ES-I3 (cell line): ENCODE measurements around the gene TTC9B.

ENCODE experiments used
- H3K36me3 ChIP-seq: 2 replicates; pipeline ENCODE4 v1.6.1; 2013; ENCODE audit warnings: mild to moderate bottlenecking, low read length, control low read depth, moderate library complexity; ENCODE audit not compliant: insufficient read depth
- H3K4me1 ChIP-seq: 2 replicates; pipeline ENCODE4 v1.6.1; 2013; ENCODE audit warnings: mild to moderate bottlenecking, control low read depth, low read length; ENCODE audit not compliant: insufficient read depth
- H3K9ac ChIP-seq: 2 replicates; pipeline ENCODE4 v1.6.1; 2013; ENCODE audit warnings: low read depth, mild to moderate bottlenecking, low read length, moderate library complexity
- H3K9me3 ChIP-seq: 2 replicates; pipeline ENCODE4 v1.6.1; 2013; ENCODE audit warnings: mild to moderate bottlenecking, low read length, moderate library complexity; ENCODE audit not compliant: control insufficient read depth, insufficient read depth

Gene TTC9B

GRCh38 chr19:40242480-40242879 is 24.3 kb upstream of the TTC9B start:
- Histone ChIP-seq H3K9me3 (no peaks in the 10 kb centered on the region), H3K36me3 (peaks cover 8% of the 10 kb centered on the region; the same call in 1 of the 2 replicates), H3K9ac (no peak overlapping the region), H3K4me1 (peaks cover 5% of the 10 kb centered on the region; the same call in 1 of the 2 replicates)

- no peak overlapping the region for H3K9ac ChIP-seq
- peaks cover 8% of the 10 kb centered on the region; the same call in 1 of the 2 replicates for H3K36me3 ChIP-seq
- peaks cover 5% of the 10 kb centered on the region; the same call in 1 of the 2 replicates for H3K4me1 ChIP-seq
- H3K9me3 ChIP-seq = no peaks in the 10 kb centered on the region
Measured at GRCh38 chr19:40241809-40242384, 23.7 kb upstream of the TTC9B start.

GRCh38 chr19:40241125-40241808 is 23.1 kb upstream of the TTC9B start:
- Histone ChIP-seq H3K4me1 (peaks cover 5% of the 10 kb centered on the region; the same call in 1 of the 2 replicates), H3K9me3 (no peaks in the 10 kb centered on the region), H3K9ac (no peak overlapping the region), H3K36me3 (peaks cover 8% of the 10 kb centered on the region; the same call in 1 of the 2 replicates)

GRCh38 chr19:40240332-40240731 is 22.1 kb upstream of the TTC9B start:
- peaks cover 5% of the 10 kb centered on the region; the same call in 1 of the 2 replicates for H3K4me1 ChIP-seq
- H3K36me3 ChIP-seq = peaks cover 8% of the 10 kb centered on the region; the same call in 1 of the 2 replicates
- no peak overlapping the region for H3K9ac ChIP-seq
- H3K9me3 ChIP-seq = no peaks in the 10 kb centered on the region

GRCh38 chr19:40239415-40240226 is 21.4 kb upstream of the TTC9B start:
- Histone ChIP-seq H3K9ac (no peak overlapping the region), H3K36me3 (peaks cover 8% of the 10 kb centered on the region; the same call in 1 of the 2 replicates), H3K9me3 (no peaks in the 10 kb centered on the region), H3K4me1 (no peaks in the 10 kb centered on the region)

- H3K9ac ChIP-seq = no peak overlapping the region
- H3K36me3 ChIP-seq = peaks cover 8% of the 10 kb centered on the region; the same call in 1 of the 2 replicates
- H3K9me3 ChIP-seq = no peaks in the 10 kb centered on the region
- H3K4me1 ChIP-seq = no peaks in the 10 kb centered on the region
Measured at GRCh38 chr19:40238775-40239174, 20.6 kb upstream of the TTC9B start.

GRCh38 chr19:40237791-40238190 is 19.6 kb upstream of the TTC9B start:
- Histone ChIP-seq H3K9ac (no peak overlapping the region), H3K9me3 (no peaks in the 10 kb centered on the region), H3K4me1 (peaks cover 3% of the 10 kb centered on the region; the same call in 1 of the 2 replicates), H3K36me3 (peaks cover 8% of the 10 kb centered on the region; the same call in 1 of the 2 replicates)

GRCh38 chr19:40236366-40236765 is 18.2 kb upstream of the TTC9B start:
- no peaks in the 10 kb centered on the region for H3K9me3 ChIP-seq
- H3K4me1 ChIP-seq = peaks cover 15% of the 10 kb centered on the region
- H3K9ac ChIP-seq = no peak overlapping the region
- peaks cover 8% of the 10 kb centered on the region; the same call in 1 of the 2 replicates for H3K36me3 ChIP-seq

- Histone ChIP-seq H3K9me3 (no peaks in the 10 kb centered on the region), H3K9ac (no peak overlapping the region), H3K36me3 (peaks cover 7% of the 10 kb centered on the region; the same call in 1 of the 2 replicates), H3K4me1 (peaks cover 18% of the 10 kb centered on the region)
Measured at GRCh38 chr19:40236026-40236355, 17.8 kb upstream of the TTC9B start.

GRCh38 chr19:40235238-40236025 is 17.2 kb upstream of the TTC9B start:
- H3K4me1 ChIP-seq = peaks cover 19% of the 10 kb centered on the region
- H3K36me3 ChIP-seq = peaks cover 4% of the 10 kb centered on the region; the same call in 1 of the 2 replicates
- H3K9me3 ChIP-seq = no peaks in the 10 kb centered on the region
- no peak overlapping the region for H3K9ac ChIP-seq

GRCh38 chr19:40234429-40235237 is 16.4 kb upstream of the TTC9B start:
- H3K4me1 ChIP-seq = peaks cover 22% of the 10 kb centered on the region
- no peaks in the 10 kb centered on the region for H3K9me3 ChIP-seq
- H3K9ac ChIP-seq = no peak overlapping the region
- H3K36me3 ChIP-seq = peaks cover 4% of the 10 kb centered on the region; the same call in 1 of the 2 replicates

GRCh38 chr19:40233811-40234389 is 15.7 kb upstream of the TTC9B start:
- Histone ChIP-seq H3K36me3 (no peaks in the 10 kb centered on the region), H3K9me3 (no peaks in the 10 kb centered on the region), H3K4me1 (peaks cover 25% of the 10 kb centered on the region), H3K9ac (no peak overlapping the region)
